SH-SY5Y (cell line): Measurements from ENCODE around the gene ANO8.

ENCODE experiments used
- GATA2 ChIP-seq: IDR thresholded peaks from 2 replicates; pipeline ENCODE4 v1.6.1; 2011; ENCODE audit warnings: mild to moderate bottlenecking, low read depth, low read length
- GATA3 ChIP-seq: IDR thresholded peaks from 2 replicates; pipeline ENCODE4 v1.6.1; 2011; ENCODE audit warnings: low read depth, mild to moderate bottlenecking, low read length, moderate library complexity

Gene ANO8

GRCh38 chr19:17352608-17353280 is 18.1 kb upstream of the ANO8 start:
- no peak for TF ChIP-seq GATA2
- no peak for TF ChIP-seq GATA3

GRCh38 chr19:17351815-17352435 is 17.3 kb upstream of the ANO8 start:
- TF ChIP-seq GATA3 (no peak), GATA2 (no peak)

GRCh38 chr19:17348700-17349099 is 14.0 kb upstream of the ANO8 start:
- TF ChIP-seq GATA2, result no peak
- TF ChIP-seq GATA3, result no peak

GRCh38 chr19:17347877-17348276 is 13.2 kb upstream of the ANO8 start:
- TF ChIP-seq GATA3 (no peak), GATA2 (no peak)

GRCh38 chr19:17347361-17347760 is 12.7 kb upstream of the ANO8 start:
- no peak for TF ChIP-seq GATA3
- no peak for TF ChIP-seq GATA2

- TF ChIP-seq GATA2, result no peak
- TF ChIP-seq GATA3, result no peak
Measured at GRCh38 chr19:17346109-17346671, 11.5 kb upstream of the ANO8 start.

- TF ChIP-seq GATA2 (no peak), GATA3 (no peak)
Measured at GRCh38 chr19:17341845-17342244, 7.2 kb upstream of the ANO8 start.

- TF ChIP-seq GATA2, result no peak
- no peak for TF ChIP-seq GATA3
Measured at GRCh38 chr19:17341386-17341785, 6.7 kb upstream of the ANO8 start.

GRCh38 chr19:17340871-17341357 is 6.3 kb upstream of the ANO8 start:
- TF ChIP-seq GATA2, result no peak
- no peak for TF ChIP-seq GATA3

GRCh38 chr19:17340302-17340870 is 5.7 kb upstream of the ANO8 start:
- no peak for TF ChIP-seq GATA2
- TF ChIP-seq GATA3, result no peak

GRCh38 chr19:17339088-17339741 is 4.6 kb upstream of the ANO8 start:
- TF ChIP-seq GATA3 (no peak), GATA2 (no peak)

GRCh38 chr19:17338433-17339078 is 3.9 kb upstream of the ANO8 start:
- no peak for TF ChIP-seq GATA2
- TF ChIP-seq GATA3, result no peak

GRCh38 chr19:17337675-17338432 is 3.2 kb upstream of the ANO8 start:
- no peak for TF ChIP-seq GATA3
- no peak for TF ChIP-seq GATA2
